Cortex of kidney (tissue), 1 donor: ENCODE data around the gene F8A2.
"Not testable (repeated sequence)": the region's sequence is repeated elsewhere in the genome, so short reads cannot be mapped to it uniquely, and the experiment has no call there.

ENCODE experiments used
- DNase-seq: peaks from one replicate; lab custom pipeline; 2025; lab: John Stamatoyannopoulos, UW

The F8A2 gene

GRCh38 chrX:155381843-155382528 is at the start of gene F8A2:
Gene F8A2, plus strand, starts transcription at chrX:155382095. Its CDS starts 20 bp downstream, at chrX:155382115.
- DNase-seq: not testable (repeated sequence)

- no peak for DNase-seq
Measured at GRCh38 chrX:155333544-155334100, 48.3 kb upstream of the F8A2 start.

- DNase-seq: no peak
Measured at GRCh38 chrX:155334486-155335336, 47.2 kb upstream of the F8A2 start, which contains the start of gene CLIC2. Gene CLIC2, minus strand, starts transcription at chrX:155334614. Its CDS starts 187 bp downstream, at chrX:155334427.

- DNase-seq: not testable (repeated sequence)
Measured at GRCh38 chrX:155335337-155335712, 46.6 kb upstream of the F8A2 start.

- DNase-seq: not testable (repeated sequence)
Measured at GRCh38 chrX:155345689-155346088, 36.2 kb upstream of the F8A2 start.

GRCh38 chrX:155349448-155349847 is 32.4 kb upstream of the F8A2 start:
- not testable (repeated sequence) for DNase-seq

- DNase-seq: not testable (repeated sequence)
Measured at GRCh38 chrX:155363712-155364111, 18.2 kb upstream of the F8A2 start.

- not testable (repeated sequence) for DNase-seq
Measured at GRCh38 chrX:155373777-155374458, 8.0 kb upstream of the F8A2 start.

- DNase-seq: not testable (repeated sequence)
Measured at GRCh38 chrX:155379802-155380201, 2.1 kb upstream of the F8A2 start.

GRCh38 chrX:155382529-155382967 is 653 bp downstream of the F8A2 start:
- DNase-seq: not testable (repeated sequence)

GRCh38 chrX:155389634-155390033 is 7.7 kb downstream of the F8A2 start:
- no peak for DNase-seq

GRCh38 chrX:155394747-155395276 is 12.9 kb downstream of the F8A2 start:
- not testable (repeated sequence) for DNase-seq

- DNase-seq: no peak
Measured at GRCh38 chrX:155406429-155406828, 24.5 kb downstream of the F8A2 start.

GRCh38 chrX:155417769-155418168 is 35.9 kb downstream of the F8A2 start:
- DNase-seq: no peak
